ENCODE measurements around the gene FRS2. TPM values are rescaled to one million over a fixed set of nuclear protein-coding genes. Genes with fewer than 3 reads are reported as not detected.

Gene FRS2
- total and polyA plus RNA-seq, 2 of the 4 experiments (the other 2 are of a cell fraction), result 12.4 to 58.3 TPM

DNA sequence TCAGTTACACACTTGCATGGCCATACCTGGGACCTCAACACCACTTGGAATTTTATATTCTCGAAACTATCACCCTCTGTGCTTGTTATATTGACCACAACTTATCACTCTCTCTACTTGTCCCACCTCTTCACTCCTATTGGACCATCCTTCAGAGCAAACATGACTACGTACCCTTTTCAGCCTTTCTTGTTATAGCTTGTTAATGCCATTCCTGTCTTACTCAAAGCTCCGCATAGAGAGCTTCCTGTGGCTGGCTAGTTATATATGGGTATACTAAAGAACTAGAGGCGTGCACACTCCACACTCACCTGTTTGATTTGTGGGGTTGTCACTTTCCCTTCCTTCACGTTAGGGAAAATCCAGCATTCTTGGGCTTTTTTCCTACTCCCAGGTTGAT, 26.3 kb upstream of the FRS2 start:
- H3K4me1 ChIP-seq (ENCODE audit: control insufficient read depth, insufficient read depth, low read length), result no peaks in the 10 kb centered on the region
- H2AK9ac ChIP-seq (replicated peaks; ENCODE audit: low read depth, low read length, poor library complexity), result no peak overlapping the region
- H2BK20ac ChIP-seq (ENCODE audit: low read depth, low read length), result no peak overlapping the region
- ChIA-PET POLR2A (ENCODE audit: unreplicated experiment) (no interaction called here), CTCF (no interaction called here)
- ATAC-seq (ENCODE audit: low read depth) (no peak), DNase-seq (no peak)
- H3K4me2 ChIP-seq (ENCODE audit: low read depth, low read length), result no peak overlapping the region
- H3K27ac ChIP-seq (ENCODE audit: insufficient read depth, low read length), result no peak overlapping the region
- no peak overlapping the region for H2AFZ ChIP-seq (replicated peaks; ENCODE audit: low read length, poor library complexity)
- H4K20me1 ChIP-seq (ENCODE audit: insufficient read depth, low read length), result no peaks in the 10 kb centered on the region
- H4K5ac ChIP-seq (ENCODE audit: low read depth, low read length), result no peak overlapping the region
- in situ Hi-C loops (cut with MboI; ENCODE audit: low sequenced_read_pairs) (no loop called here), intact Hi-C loops (cut with micrococcal nuclease) (no loop called here), dilution Hi-C loops (cut with HindIII; ENCODE audit: low sequenced_read_pairs, unreplicated experiment) (no loop called here)
- H3K9me3 ChIP-seq (ENCODE audit: control insufficient read depth, insufficient read depth, low read length), result no peaks in the 10 kb centered on the region
- WGBS, 2 experiments (ENCODE audit: extremely low coverage in 2 of 2, insufficient read length in 1 of 2), result no CpG with 5 or more reads among the region's 5 CpGs
- H3K9me1 ChIP-seq (ENCODE audit: insufficient read depth, low read length), result no peaks in the 10 kb centered on the region
- H3K9ac ChIP-seq (ENCODE audit: low read depth, low read length), result no peak overlapping the region
- no peak overlapping the region for H3K4me3 ChIP-seq (ENCODE audit: insufficient read depth, low read depth, low read length)
- no peak overlapping the region for H3K56ac ChIP-seq (ENCODE audit: extremely low read depth, insufficient read depth, low read length)
- H4K91ac ChIP-seq (ENCODE audit: insufficient read depth, low read depth, low read length), result no peak overlapping the region
- no peak overlapping the region for H3K18ac ChIP-seq (ENCODE audit: low read depth, low read length)
- no peak overlapping the region for H4K8ac ChIP-seq (ENCODE audit: low read depth in 2 of 2, low read length in 2 of 2)
- H3K27me3 ChIP-seq (ENCODE audit: control insufficient read depth, insufficient read depth, low read length), result no peaks in the 10 kb centered on the region
- BruUV-seq (replicated peaks), result no TSS peak
- H3K14ac ChIP-seq (replicated peaks; ENCODE audit: low read depth, low read length), result no peak overlapping the region
- H2AK5ac ChIP-seq (ENCODE audit: low read depth, low read length), result no peak overlapping the region
- no peak overlapping the region for H2BK5ac ChIP-seq (ENCODE audit: low read depth, low read length, poor library complexity, severe bottlenecking)
- H3K4ac ChIP-seq (ENCODE audit: low read depth, low read length), result no peak overlapping the region
- TF ChIP-seq SMC3 (IDR thresholded peaks at IDR 0.05; ENCODE audit: low read depth, low read length), result no peak
- TF ChIP-seq, protein P1, sequence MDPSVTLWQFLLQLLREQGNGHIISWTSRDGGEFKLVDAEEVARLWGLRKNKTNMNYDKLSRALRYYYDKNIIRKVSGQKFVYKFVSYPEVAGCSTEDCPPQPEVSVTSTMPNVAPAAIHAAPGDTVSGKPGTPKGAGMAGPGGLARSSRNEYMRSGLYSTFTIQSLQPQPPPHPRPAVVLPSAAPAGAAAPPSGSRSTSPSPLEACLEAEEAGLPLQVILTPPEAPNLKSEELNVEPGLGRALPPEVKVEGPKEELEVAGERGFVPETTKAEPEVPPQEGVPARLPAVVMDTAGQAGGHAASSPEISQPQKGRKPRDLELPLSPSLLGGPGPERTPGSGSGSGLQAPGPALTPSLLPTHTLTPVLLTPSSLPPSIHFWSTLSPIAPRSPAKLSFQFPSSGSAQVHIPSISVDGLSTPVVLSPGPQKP (IDR thresholded peaks at IDR 0.05; ENCODE audit: borderline replicate concordance, low read depth, low read length), result no peak
- no peak for TF ChIP-seq MAZ (IDR thresholded peaks at IDR 0.05; ENCODE audit: borderline replicate concordance, low read depth, low read length)
- no peak for TF ChIP-seq RCOR1 (IDR thresholded peaks at IDR 0.05; ENCODE audit: insufficient replicate concordance, low read length)
- no peak for TF ChIP-seq RAD21 (IDR thresholded peaks at IDR 0.05; ENCODE audit: low read length)
- no peak for TF ChIP-seq USF2 (IDR thresholded peaks at IDR 0.05; ENCODE audit: low read depth, low read length)
- TF ChIP-seq POLR2A (IDR thresholded peaks at IDR 0.05; ENCODE audit: low read depth, low read length), result no peak
- TF ChIP-seq CEBPB (IDR thresholded peaks at IDR 0.05; ENCODE audit: low read depth, low read length), result no peak
- TF ChIP-seq BHLHE40 (IDR thresholded peaks at IDR 0.05; ENCODE audit: low read depth, low read length), result no peak
- no peak for TF ChIP-seq MXI1 (IDR thresholded peaks at IDR 0.05; ENCODE audit: borderline replicate concordance, low read depth, low read length)
- no peak for TF ChIP-seq CHD1 (IDR thresholded peaks at IDR 0.05; ENCODE audit: low read depth, low read length)
- no peak for TF ChIP-seq NFE2L2 (IDR thresholded peaks at IDR 0.05; ENCODE audit: low read depth, low read length)
- TF ChIP-seq, protein P2, sequence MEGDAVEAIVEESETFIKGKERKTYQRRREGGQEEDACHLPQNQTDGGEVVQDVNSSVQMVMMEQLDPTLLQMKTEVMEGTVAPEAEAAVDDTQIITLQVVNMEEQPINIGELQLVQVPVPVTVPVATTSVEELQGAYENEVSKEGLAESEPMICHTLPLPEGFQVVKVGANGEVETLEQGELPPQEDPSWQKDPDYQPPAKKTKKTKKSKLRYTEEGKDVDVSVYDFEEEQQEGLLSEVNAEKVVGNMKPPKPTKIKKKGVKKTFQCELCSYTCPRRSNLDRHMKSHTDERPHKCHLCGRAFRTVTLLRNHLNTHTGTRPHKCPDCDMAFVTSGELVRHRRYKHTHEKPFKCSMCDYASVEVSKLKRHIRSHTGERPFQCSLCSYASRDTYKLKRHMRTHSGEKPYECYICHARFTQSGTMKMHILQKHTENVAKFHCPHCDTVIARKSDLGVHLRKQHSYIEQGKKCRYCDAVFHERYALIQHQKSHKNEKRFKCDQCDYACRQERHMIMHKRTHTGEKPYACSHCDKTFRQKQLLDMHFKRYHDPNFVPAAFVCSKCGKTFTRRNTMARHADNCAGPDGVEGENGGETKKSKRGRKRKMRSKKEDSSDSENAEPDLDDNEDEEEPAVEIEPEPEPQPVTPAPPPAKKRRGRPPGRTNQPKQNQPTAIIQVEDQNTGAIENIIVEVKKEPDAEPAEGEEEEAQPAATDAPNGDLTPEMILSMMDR (conservative IDR thresholded peaks at IDR 0.05; ENCODE audit: low read depth, low read length), result no peak
- H3K79me1 ChIP-seq (ENCODE audit: low read depth in 1 of 2, low read length in 2 of 2), result no peaks in the 10 kb centered on the region
- no peak overlapping the region for H3K23ac ChIP-seq (ENCODE audit: low read depth, low read length)
- no peak overlapping the region for H2BK15ac ChIP-seq (ENCODE audit: low read depth, low read length)
- no peaks in the 10 kb centered on the region for H3K36me3 ChIP-seq (ENCODE audit: control insufficient read depth, insufficient read depth, low read length)
- no peak overlapping the region for H2BK120ac ChIP-seq (ENCODE audit: low read depth, low read length)
